Epithelial cell of proximal tubule (primary cell): ENCODE data around the gene TENM3. TPM values are rescaled to one million over a fixed set of nuclear protein-coding genes. Genes with fewer than 3 reads are reported as not detected.

Experiments
- DNase-seq: peaks from one replicate; pipeline ENCODE4 v3.0.0-alpha.2; 2011; ENCODE audit warnings: low read depth
- H3K4me3 ChIP-seq: 2 replicates; pipeline ENCODE4 v1.5.1; 2011; ENCODE audit warnings: low read depth, mild to moderate bottlenecking, low read length
- CTCF ChIP-seq: conservative IDR thresholded peaks from 2 replicates; pipeline ENCODE4 v1.5.1; 2012; ENCODE audit warnings: low read depth, mild to moderate bottlenecking, low read length
- total RNA-seq: library from RNA; depleted of rRNA; stranded (reverse); fragments of >200 nt; gene quantifications from 2 replicates; pipeline ENCODE4 v1.2.3, GENCODE V29; 2015

TENM3 gene
- total RNA-seq, 1 donor from 2014 or later = 2.4 TPM

- no peak overlapping the region for H3K4me3 ChIP-seq
- TF ChIP-seq CTCF = no peak
- no peak for DNase-seq
Measured at GRCh38 chr4:182454440-182455013, 211.3 kb downstream of the TENM3 start.

- no peak overlapping the region for H3K4me3 ChIP-seq
- no peak for DNase-seq
- no peak for TF ChIP-seq CTCF
Measured at GRCh38 chr4:182465114-182465513, 221.9 kb downstream of the TENM3 start.

GRCh38 chr4:182465979-182466378 is 222.8 kb downstream of the TENM3 start:
- TF ChIP-seq CTCF = no peak
- DNase-seq = no peak

GRCh38 chr4:182470215-182470614 is 227.0 kb downstream of the TENM3 start:
- DNase-seq = no peak
- no peak overlapping the region for H3K4me3 ChIP-seq
- no peak for TF ChIP-seq CTCF

More at GRCh38 chr4:182465979-182466378, 222.8 kb downstream of the TENM3 start:
- no peak overlapping the region for H3K4me3 ChIP-seq

GRCh38 chr4:182475539-182475938 is 232.3 kb downstream of the TENM3 start:
- TF ChIP-seq CTCF = no peak
- no peak for DNase-seq
- H3K4me3 ChIP-seq = no peak overlapping the region

- TF ChIP-seq CTCF = peak; percentile 71
- DNase-seq = no peak
Measured at GRCh38 chr4:182478475-182478874, 235.3 kb downstream of the TENM3 start.

GRCh38 chr4:182483685-182484084 is 240.5 kb downstream of the TENM3 start:
- TF ChIP-seq CTCF = no peak

More at GRCh38 chr4:182478475-182478874, 235.3 kb downstream of the TENM3 start:
- no peak overlapping the region for H3K4me3 ChIP-seq

More at GRCh38 chr4:182483685-182484084, 240.5 kb downstream of the TENM3 start:
- no peak for DNase-seq
- H3K4me3 ChIP-seq = no peak overlapping the region
